Measurements from ENCODE around the gene ANKRD7.

GRCh38 chr7:118224521-118224920, at the start of gene ANKRD7:
- TF ChIP-seq CTCF (conservative IDR thresholded peaks at IDR 0.05): no peak
- no peak for TF ChIP-seq EZH2 (IDR thresholded peaks at IDR 0.05; ENCODE audit: low read depth)

Data from PC-9 (cell line).